IPS-20b (cell line): ENCODE results near the gene RPUSD1.
A peak's percentile ranks its signal among the peaks of the same experiment; 100 is the strongest.

Experiments
- H3K27ac ChIP-seq: one replicate; pipeline ENCODE4 v1.5.1; 2013; ENCODE audit warnings: low read length
- H3K27me3 ChIP-seq: 2 replicates; pipeline ENCODE4 v1.6.1; 2013; ENCODE audit warnings: mild to moderate bottlenecking, low read length, inconsistent platforms; ENCODE audit not compliant: insufficient read depth
- H3K36me3 ChIP-seq: 2 replicates; pipeline ENCODE4 v1.6.1; 2013; ENCODE audit warnings: low read depth, mild to moderate bottlenecking, inconsistent platforms, low read length, moderate library complexity; ENCODE audit not compliant: insufficient read depth
- H3K4me1 ChIP-seq: 2 replicates; pipeline ENCODE4 v1.6.1; 2013; ENCODE audit warnings: mild to moderate bottlenecking, control low read depth, inconsistent platforms, low read length, moderate library complexity; ENCODE audit not compliant: insufficient read depth
- H3K4me3 ChIP-seq: 2 replicates; pipeline ENCODE4 v1.5.1; 2013; ENCODE audit warnings: mild to moderate bottlenecking, low read length, inconsistent platforms
- H3K9ac ChIP-seq: 2 replicates; pipeline ENCODE4 v1.6.1; 2013; ENCODE audit warnings: low read depth, mild to moderate bottlenecking, inconsistent platforms, low read length, moderate library complexity
- H3K9me3 ChIP-seq: 2 replicates; pipeline ENCODE4 v1.6.1; 2013; ENCODE audit warnings: mild to moderate bottlenecking, low read depth, low read length, inconsistent platforms; ENCODE audit not compliant: insufficient read depth

The RPUSD1 gene

GRCh38 chr16:817001-817906 is 29.1 kb upstream of the RPUSD1 start:
- Histone ChIP-seq H3K4me3 (no peak overlapping the region), H3K27ac (no peak overlapping the region), H3K9ac (no peak overlapping the region), H3K36me3 (no peaks in the 10 kb centered on the region), H3K9me3 (no peaks in the 10 kb centered on the region), H3K27me3 (peaks cover 17% of the 10 kb centered on the region), H3K4me1 (no peaks in the 10 kb centered on the region; the same call in 1 of the 2 replicates)

- Histone ChIP-seq H3K4me1 (no peaks in the 10 kb centered on the region; the same call in 1 of the 2 replicates), H3K9me3 (no peaks in the 10 kb centered on the region), H3K36me3 (no peaks in the 10 kb centered on the region), H3K27ac (no peak overlapping the region), H3K4me3 (no peak overlapping the region), H3K27me3 (peaks cover 21% of the 10 kb centered on the region), H3K9ac (no peak overlapping the region)
Measured at GRCh38 chr16:815861-816260, 27.7 kb upstream of the RPUSD1 start.

- no peaks in the 10 kb centered on the region for H3K9me3 ChIP-seq
- no peak overlapping the region for H3K4me3 ChIP-seq
- no peaks in the 10 kb centered on the region; the same call in 1 of the 2 replicates for H3K4me1 ChIP-seq
- no peak overlapping the region for H3K27ac ChIP-seq
- no peak overlapping the region for H3K9ac ChIP-seq
- no peaks in the 10 kb centered on the region for H3K36me3 ChIP-seq
- peaks cover 21% of the 10 kb centered on the region for H3K27me3 ChIP-seq
Measured at GRCh38 chr16:814974-815373, 26.8 kb upstream of the RPUSD1 start.

- Histone ChIP-seq H3K27me3 (peaks cover 21% of the 10 kb centered on the region), H3K36me3 (no peaks in the 10 kb centered on the region), H3K4me3 (peak overlapping the region; percentile 56; the same call in 1 of the 2 replicates), H3K9ac (no peak overlapping the region), H3K27ac (no peak overlapping the region), H3K4me1 (no peaks in the 10 kb centered on the region; the same call in 1 of the 2 replicates), H3K9me3 (no peaks in the 10 kb centered on the region)
Measured at GRCh38 chr16:813916-814412, 25.8 kb upstream of the RPUSD1 start.

GRCh38 chr16:813204-813915 is 25.2 kb upstream of the RPUSD1 start:
- peak overlapping the region; percentile 56; the same call in 1 of the 2 replicates for H3K4me3 ChIP-seq
- peaks cover 2% of the 10 kb centered on the region; the same call in 1 of the 2 replicates for H3K4me1 ChIP-seq
- H3K9me3 ChIP-seq, result no peaks in the 10 kb centered on the region
- no peak overlapping the region for H3K9ac ChIP-seq
- H3K36me3 ChIP-seq, result no peaks in the 10 kb centered on the region
- no peak overlapping the region for H3K27ac ChIP-seq
- peaks cover 25% of the 10 kb centered on the region for H3K27me3 ChIP-seq

- H3K4me1 ChIP-seq, result peaks cover 3% of the 10 kb centered on the region; the same call in 1 of the 2 replicates
- H3K27me3 ChIP-seq, result peaks cover 44% of the 10 kb centered on the region
Measured at GRCh38 chr16:808085-808386, 19.9 kb upstream of the RPUSD1 start.

GRCh38 chr16:807347-808084 is 19.3 kb upstream of the RPUSD1 start:
- Histone ChIP-seq H3K4me1 (peaks cover 3% of the 10 kb centered on the region; the same call in 1 of the 2 replicates), H3K27ac (no peak overlapping the region), H3K27me3 (peaks cover 44% of the 10 kb centered on the region), H3K36me3 (no peaks in the 10 kb centered on the region), H3K9me3 (no peaks in the 10 kb centered on the region), H3K4me3 (peak overlapping the region; percentile 92), H3K9ac (peak overlapping the region; percentile 83)

More at GRCh38 chr16:808085-808386, 19.9 kb upstream of the RPUSD1 start:
- H3K36me3 ChIP-seq, result no peaks in the 10 kb centered on the region
- H3K9me3 ChIP-seq, result no peaks in the 10 kb centered on the region
- peak overlapping the region; percentile 83; the same call in 1 of the 2 replicates for H3K9ac ChIP-seq
- peak overlapping the region; percentile 92 for H3K4me3 ChIP-seq
- no peak overlapping the region for H3K27ac ChIP-seq

- peaks cover 3% of the 10 kb centered on the region; the same call in 1 of the 2 replicates for H3K4me1 ChIP-seq
- no peaks in the 10 kb centered on the region for H3K36me3 ChIP-seq
- peaks cover 58% of the 10 kb centered on the region for H3K27me3 ChIP-seq
Measured at GRCh38 chr16:805474-805873, 17.3 kb upstream of the RPUSD1 start.

GRCh38 chr16:804193-805048 is 16.2 kb upstream of the RPUSD1 start:
- Histone ChIP-seq H3K9me3 (no peaks in the 10 kb centered on the region), H3K27ac (no peak overlapping the region), H3K4me3 (no peak overlapping the region), H3K4me1 (peaks cover 3% of the 10 kb centered on the region; the same call in 1 of the 2 replicates), H3K36me3 (no peaks in the 10 kb centered on the region), H3K27me3 (peaks cover 65% of the 10 kb centered on the region), H3K9ac (no peak overlapping the region)

More at GRCh38 chr16:805474-805873, 17.3 kb upstream of the RPUSD1 start:
- Histone ChIP-seq H3K9me3 (no peaks in the 10 kb centered on the region), H3K27ac (no peak overlapping the region), H3K4me3 (no peak overlapping the region), H3K9ac (no peak overlapping the region)

- Histone ChIP-seq H3K27ac (no peak overlapping the region), H3K9ac (no peak overlapping the region), H3K27me3 (peaks cover 70% of the 10 kb centered on the region), H3K36me3 (no peaks in the 10 kb centered on the region), H3K4me1 (peaks cover 3% of the 10 kb centered on the region; the same call in 1 of the 2 replicates), H3K9me3 (no peaks in the 10 kb centered on the region), H3K4me3 (no peak overlapping the region)
Measured at GRCh38 chr16:803754-804080, 15.5 kb upstream of the RPUSD1 start.
